Measurements from ENCODE around the gene PCDHGB7.
A peak's percentile ranks its signal among the peaks of the same experiment; 100 is the strongest.
"Not testable (repeated sequence)": the region's sequence is repeated elsewhere in the genome, so short reads cannot be mapped to it uniquely, and the experiment has no call there.

The PCDHGB7 gene

GRCh38 chr5:141422742-141423291 is 5.3 kb downstream of the PCDHGB7 start:
- DNase-seq = no peak

- DNase-seq = no peak
Observed at GRCh38 chr5:141427783-141428426, 10.4 kb downstream of the PCDHGB7 start.

GRCh38 chr5:141430332-141431113 is 13.0 kb downstream of the PCDHGB7 start, which contains the start of gene PCDHGA12:
PCDHGA12 (plus strand) TSS chr5:141430507; CDS start chr5:141430760, 253 bp downstream.
- DNase-seq = peak in 3 of 58 donors; percentile 6 to 22 (median 20)

- DNase-seq = no peak
Observed at GRCh38 chr5:141431286-141431685, 13.8 kb downstream of the PCDHGB7 start.

- DNase-seq = not testable (repeated sequence)
Observed at GRCh38 chr5:141432308-141432707, 14.8 kb downstream of the PCDHGB7 start.

GRCh38 chr5:141432726-141433125 is 15.2 kb downstream of the PCDHGB7 start:
- not testable (repeated sequence) for DNase-seq

- DNase-seq = no peak
Observed at GRCh38 chr5:141434006-141434405, 16.5 kb downstream of the PCDHGB7 start.

- DNase-seq = no peak
Observed at GRCh38 chr5:141437221-141437620, 19.7 kb downstream of the PCDHGB7 start.

- DNase-seq = no peak
Observed at GRCh38 chr5:141439411-141440141, 22.1 kb downstream of the PCDHGB7 start.

GRCh38 chr5:141440341-141440740 is 22.9 kb downstream of the PCDHGB7 start:
- no peak for DNase-seq

- DNase-seq = no peak
Observed at GRCh38 chr5:141441571-141442170, 24.2 kb downstream of the PCDHGB7 start.

- no peak for DNase-seq
Observed at GRCh38 chr5:141465351-141465750, 47.9 kb downstream of the PCDHGB7 start.

Data from anterior cingulate cortex (tissue), 58 donors.